NCI-H1694 treated with DMSO at 0.1 percent for 48 hours (cell line): ENCODE data around the gene CYP19A1.

Experiments used
- DNase-seq: peaks from one replicate; lab custom pipeline; 2025; lab: John Stamatoyannopoulos, UW

The CYP19A1 gene

GRCh38 chr15:51338496-51338895, at the start of gene CYP19A1:
TSS of gene CYP19A1 (minus strand) at chr15:51338596. CDS start at chr15:51242912, 95,684 bp downstream.
- no peak for DNase-seq

- no peak for DNase-seq
Observed at GRCh38 chr15:51387699-51388041, 49.3 kb upstream of the CYP19A1 start.

- DNase-seq = peak; percentile 18
Observed at GRCh38 chr15:51386960-51387698, 48.7 kb upstream of the CYP19A1 start.

GRCh38 chr15:51386486-51386885, 48.1 kb upstream of the CYP19A1 start:
- no peak for DNase-seq

- no peak for DNase-seq
Observed at GRCh38 chr15:51386029-51386428, 47.6 kb upstream of the CYP19A1 start.

- peak; percentile 7 for DNase-seq
Observed at GRCh38 chr15:51382787-51383186, 44.4 kb upstream of the CYP19A1 start.

DNA sequence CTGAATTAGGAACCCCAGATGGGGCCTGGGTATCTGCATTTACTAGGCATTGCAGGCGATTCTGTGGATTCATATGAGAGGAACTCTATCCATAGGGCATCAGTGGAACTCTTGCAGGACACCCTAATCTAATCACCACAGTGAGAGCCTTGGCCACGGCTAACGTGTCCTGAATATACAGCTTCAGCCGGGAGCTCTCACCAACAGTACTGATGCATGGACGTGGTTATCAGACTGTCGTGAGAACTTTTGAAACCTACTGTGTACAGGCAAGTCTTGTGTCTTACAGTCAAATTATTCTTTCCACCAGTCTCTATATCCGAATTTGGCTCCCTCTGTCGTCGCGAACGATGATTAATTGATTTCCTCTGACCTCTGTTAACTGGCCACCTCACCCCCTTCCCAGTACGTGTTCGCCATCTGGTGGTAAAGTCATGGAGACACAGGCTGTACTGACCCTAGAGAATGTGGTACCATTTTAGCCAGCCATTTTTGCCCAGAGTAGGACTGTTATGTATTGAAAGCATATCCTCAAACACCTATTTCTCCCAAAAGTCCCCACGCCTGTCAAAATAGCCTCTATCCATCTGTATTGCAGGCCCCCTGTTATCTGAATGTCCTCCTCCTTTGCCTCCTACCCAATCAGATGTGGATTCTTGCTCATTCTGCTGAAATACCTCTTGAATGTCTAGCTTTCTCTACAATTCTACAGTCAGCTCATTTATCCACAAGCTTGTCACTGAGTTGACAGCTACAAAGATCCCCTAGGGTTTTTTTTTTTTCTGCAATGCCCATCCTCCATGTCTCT, 42.8 kb upstream of the CYP19A1 start:
- peak; percentile 23 for DNase-seq

DNA sequence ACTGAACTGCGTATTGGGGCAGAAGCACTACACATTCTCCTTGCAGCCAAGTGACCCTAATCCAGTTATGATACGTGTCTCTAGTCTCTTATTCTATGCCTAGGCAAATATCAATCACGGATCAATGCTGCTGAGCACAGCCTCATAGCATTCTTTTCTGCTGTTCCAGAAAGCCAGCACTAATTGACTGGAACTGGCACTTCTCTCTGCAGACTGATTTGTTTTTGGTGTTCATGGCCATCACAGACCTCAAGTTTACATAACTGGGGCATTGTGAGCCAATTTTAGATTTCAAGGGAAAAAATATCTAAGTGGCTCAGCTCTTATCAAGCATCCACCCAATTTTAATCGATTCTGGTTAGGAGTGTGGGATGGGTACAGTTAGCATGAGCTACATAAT, 41.0 kb upstream of the CYP19A1 start:
- DNase-seq = no peak

DNA sequence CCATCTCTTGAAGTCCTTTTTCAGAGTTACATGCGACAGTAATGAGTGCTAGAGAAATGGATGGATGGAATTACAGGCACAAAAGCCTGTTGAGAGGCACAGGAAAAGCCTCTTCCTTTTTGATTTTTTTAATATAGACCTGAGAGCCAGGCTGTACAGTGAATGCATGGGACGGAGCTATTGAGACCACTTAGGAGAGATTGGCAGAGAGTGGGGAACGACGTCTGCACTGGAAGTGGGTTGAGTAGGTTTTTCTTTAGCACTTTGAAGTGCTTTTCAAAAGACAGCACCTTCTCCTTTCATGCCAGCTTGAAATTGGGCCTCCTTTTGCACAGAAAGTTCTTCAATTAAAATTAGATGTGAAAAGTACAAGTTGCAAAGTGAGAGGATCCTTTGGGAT, 40.0 kb upstream of the CYP19A1 start:
- no peak for DNase-seq

GRCh38 chr15:51377038-51377786, 38.8 kb upstream of the CYP19A1 start:
- no peak for DNase-seq

- DNase-seq = no peak
Observed at GRCh38 chr15:51375966-51376640, 37.7 kb upstream of the CYP19A1 start.

DNA sequence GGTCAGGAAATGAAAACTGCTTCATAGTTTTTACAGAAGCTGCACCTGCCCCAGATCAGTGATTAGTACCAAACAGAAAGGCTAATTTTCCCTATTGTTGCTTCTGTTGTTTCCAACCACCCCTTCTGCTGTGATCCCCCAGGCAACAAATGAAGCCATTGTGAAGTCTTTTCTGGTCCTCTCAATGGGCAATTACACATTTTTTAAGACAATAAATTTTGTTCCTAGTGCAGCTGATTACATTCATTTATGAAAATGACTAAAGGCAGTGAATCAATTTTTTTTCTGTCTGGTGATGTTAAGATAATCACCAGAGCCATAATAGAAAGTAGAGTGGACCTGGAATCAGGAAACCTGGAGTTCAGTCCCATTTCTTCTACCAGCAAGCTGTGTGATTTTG, 35.7 kb upstream of the CYP19A1 start:
- DNase-seq = no peak

DNA sequence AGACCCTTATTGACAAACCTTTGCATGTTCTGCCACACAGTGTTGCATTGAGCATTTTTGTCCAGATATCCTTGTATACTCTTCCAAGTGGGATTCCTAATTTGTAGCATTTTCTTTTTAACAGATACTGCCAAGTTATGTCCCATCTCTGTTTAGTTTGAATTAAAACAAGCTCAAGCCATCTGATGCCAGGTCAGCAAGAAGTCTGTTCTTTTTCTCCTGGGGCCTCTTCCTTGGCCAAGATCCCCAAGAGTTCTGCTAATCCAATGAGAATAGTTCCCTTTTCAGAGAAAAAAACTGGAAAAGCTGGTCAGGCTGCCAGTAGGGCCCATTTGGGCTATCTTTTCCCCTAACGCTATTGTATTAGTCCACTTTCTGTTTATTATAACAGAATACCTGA, 32.9 kb upstream of the CYP19A1 start:
- no peak for DNase-seq

DNA sequence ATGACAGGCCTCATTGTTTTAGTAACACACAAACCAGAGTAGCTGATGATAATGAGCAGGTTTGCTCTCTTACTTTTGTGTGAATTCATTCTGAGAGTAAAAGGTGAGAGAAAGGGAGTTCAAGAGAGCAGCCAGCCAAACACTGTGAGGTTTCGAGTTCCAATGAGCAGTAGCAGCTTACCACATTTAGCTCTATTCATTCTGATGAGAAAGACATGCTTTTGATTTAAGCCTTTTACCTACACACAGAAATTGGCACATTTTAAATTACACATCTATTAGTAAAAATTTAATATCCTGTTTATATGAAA, 31.0 kb upstream of the CYP19A1 start:
- no peak for DNase-seq

DNA sequence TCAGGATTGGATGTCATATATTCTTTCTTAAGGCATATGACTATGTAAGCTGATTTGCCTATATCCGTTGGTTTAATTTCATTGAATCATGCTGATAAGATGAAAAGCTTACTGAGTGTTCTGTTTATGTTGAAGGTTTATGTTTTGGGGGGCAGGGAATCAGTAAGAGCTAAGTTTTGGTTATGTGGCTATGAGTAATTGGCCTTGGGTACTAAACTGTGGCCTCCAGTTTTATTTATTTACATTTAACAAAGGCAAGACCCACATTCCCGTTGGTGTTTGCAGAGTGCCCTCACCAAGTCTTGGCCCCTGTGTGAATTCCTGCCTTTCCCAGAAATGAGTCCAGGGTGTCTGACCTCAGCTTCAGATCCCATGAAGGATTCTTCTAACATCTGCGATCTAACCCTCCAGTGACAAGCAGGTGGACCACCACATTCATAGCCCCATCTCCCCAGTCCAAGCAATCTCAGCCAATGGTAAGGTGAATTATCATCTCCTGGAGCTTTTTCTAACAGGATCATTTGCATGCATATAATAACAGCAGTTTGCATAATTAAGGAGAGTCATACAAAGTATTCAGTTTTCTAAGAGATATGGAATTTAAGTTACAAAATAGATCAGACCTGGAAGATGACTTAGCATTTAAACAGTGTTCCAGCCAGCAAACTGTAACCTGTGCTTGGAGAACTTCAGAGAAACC, 30.5 kb upstream of the CYP19A1 start:
- no peak for DNase-seq

- no peak for DNase-seq
Observed at GRCh38 chr15:51368307-51368706, 29.9 kb upstream of the CYP19A1 start.

GRCh38 chr15:51367322-51367976, 29.1 kb upstream of the CYP19A1 start:
- DNase-seq = no peak

DNA sequence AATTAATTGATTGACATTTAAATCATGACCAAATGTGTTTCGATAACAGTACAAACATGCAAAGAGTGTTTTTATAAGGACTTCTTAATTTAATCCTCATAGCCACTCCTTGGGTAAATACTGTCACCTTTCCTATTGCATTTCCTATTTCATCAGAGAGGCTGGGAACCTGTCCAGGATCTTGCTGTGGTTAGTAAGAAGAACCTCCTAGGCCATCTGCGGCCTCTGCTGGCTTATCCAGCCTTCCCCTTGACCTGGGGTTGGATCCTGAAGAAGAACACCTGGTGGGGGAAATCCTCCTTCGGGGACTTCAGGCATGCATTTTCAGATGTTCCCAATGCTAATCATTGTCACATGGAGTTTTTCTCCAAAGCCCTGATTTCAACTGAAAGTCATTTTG, 28.5 kb upstream of the CYP19A1 start:
- no peak for DNase-seq

DNA sequence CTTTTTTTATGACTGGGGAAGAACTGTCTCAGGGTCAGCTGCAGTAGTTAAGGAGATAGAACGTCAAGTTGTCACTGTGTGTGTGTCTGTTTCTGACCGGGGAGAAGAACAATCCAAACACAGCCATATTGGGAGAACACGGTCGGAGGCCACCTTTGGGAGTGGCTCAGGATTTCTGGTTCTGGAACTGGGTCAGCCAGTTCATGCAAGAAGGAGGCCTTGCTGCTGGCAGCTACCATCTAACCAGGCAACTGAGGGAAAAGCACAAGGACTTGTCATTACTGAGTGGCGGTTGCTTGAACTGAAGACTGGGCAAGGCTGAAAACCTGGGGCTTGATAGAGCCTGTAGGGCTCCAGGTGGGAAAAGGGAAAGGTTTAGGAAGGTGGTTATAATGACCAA, 27.7 kb upstream of the CYP19A1 start:
- no peak for DNase-seq

DNA sequence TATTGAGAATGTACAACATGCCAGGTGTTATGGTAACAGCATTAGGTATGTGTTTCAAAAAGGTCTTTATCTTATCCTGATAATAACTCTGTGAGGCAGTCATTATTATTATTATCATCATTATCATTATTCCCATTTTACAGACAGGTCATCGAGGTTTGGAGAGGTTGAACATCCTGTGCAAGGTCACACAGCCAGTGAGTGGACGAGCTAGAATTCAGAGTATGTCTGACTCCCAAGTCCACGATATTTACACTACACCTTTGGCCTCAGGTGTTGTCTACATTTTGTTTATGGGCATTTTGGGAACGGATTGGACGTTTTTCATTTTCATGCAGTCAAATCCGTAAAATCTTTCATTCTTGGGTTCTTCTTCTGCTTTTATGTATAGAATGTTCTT, 27.0 kb upstream of the CYP19A1 start:
- no peak for DNase-seq

DNA sequence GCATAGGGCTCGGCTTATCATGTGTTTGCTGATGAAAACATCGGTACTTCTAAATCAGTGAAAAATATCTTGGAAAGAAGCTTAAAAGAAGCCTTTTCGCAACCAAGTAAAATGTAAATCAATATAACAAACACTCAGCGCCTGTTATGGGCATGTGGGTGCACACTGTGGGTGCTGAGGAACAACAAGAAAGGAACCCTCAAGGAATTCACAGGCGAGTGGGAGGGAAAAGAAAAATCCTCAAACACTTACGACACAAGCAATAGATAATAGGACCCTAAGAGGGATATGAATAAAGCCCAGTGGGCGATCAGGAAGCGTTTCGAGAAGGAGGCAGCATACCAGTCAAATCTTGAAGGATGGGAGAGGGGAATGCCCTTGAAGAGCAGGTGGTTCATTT, 25.0 kb upstream of the CYP19A1 start:
- no peak for DNase-seq
